CD4-positive, alpha-beta memory T cell (primary cell): ENCODE results near the gene ACP2. TPM values are rescaled to one million over a fixed set of nuclear protein-coding genes. Genes with fewer than 3 reads are reported as not detected.

Experiments used
- CTCF ChIA-PET: fragments of 350-600 bp; sonication (Branson Sonifier 250); formaldehyde crosslinking; loops from one replicate; lab custom pipeline; 2021; ENCODE audit warnings: inconsistent platforms; ENCODE audit not compliant: partially characterized antibody; lab: Charles Lee
- POLR2A ChIA-PET: fragments of 350-600 bp; sonication (Branson Sonifier 250); formaldehyde crosslinking; loops from one replicate; lab custom pipeline; 2021; ENCODE audit not compliant: partially characterized antibody; lab: Charles Lee
- DNase-seq, 5 donors: peaks; one replicate each; pipeline versions ENCODE4 v3.0.0 to v3.0.0-alpha.2; 2020 to 2022; ENCODE audit warnings: mixed read lengths in 1 of 5
- H3K27ac ChIP-seq: one replicate; pipeline ENCODE4 v1.7.0; 2013; ENCODE audit warnings: low read depth, low read length
- H3K27me3 ChIP-seq: 2 replicates; pipeline ENCODE4 v1.7.0; 2013; ENCODE audit warnings: mild to moderate bottlenecking, low read length, moderate library complexity; ENCODE audit not compliant: insufficient read depth
- H3K36me3 ChIP-seq: 2 replicates; pipeline ENCODE4 v1.7.0; 2013; ENCODE audit warnings: mild to moderate bottlenecking, low read length, moderate library complexity; ENCODE audit not compliant: insufficient read depth
- H3K4me1 ChIP-seq: 2 replicates; pipeline ENCODE4 v1.7.0; 2013; ENCODE audit warnings: mild to moderate bottlenecking, low read length, moderate library complexity; ENCODE audit not compliant: insufficient read depth
- H3K4me3 ChIP-seq, 2 donors: one replicate each; pipeline ENCODE4 v1.7.0; 2013; ENCODE audit warnings: low read length in 2 of 2, mild to moderate bottlenecking in 1 of 2
- H3K9me3 ChIP-seq, 2 donors: one replicate each; pipeline ENCODE4 v1.7.0; 2013; ENCODE audit warnings: low read length in 2 of 2, control low read depth in 1 of 2; ENCODE audit not compliant: control insufficient read depth in 1 of 2
- H3K27ac Mint-ChIP-seq, 7 donors: one replicate each; pipeline ENCODE4 v1.8.0; 2020 to 2021; ENCODE audit warnings: mixed read lengths in 7 of 7, mild to moderate bottlenecking in 6 of 7, inconsistent platforms in 3 of 7, moderate library complexity in 3 of 7
- H3K27me3 Mint-ChIP-seq, 2 donors: one replicate each; pipeline ENCODE4 v1.8.0; 2020 to 2021; ENCODE audit warnings: mixed read lengths in 2 of 2
- H3K36me3 Mint-ChIP-seq, 2 donors: one replicate each; pipeline ENCODE4 v1.8.0; 2020 to 2021; ENCODE audit warnings: mixed read lengths in 2 of 2, inconsistent platforms in 1 of 2, mild to moderate bottlenecking in 1 of 2
- H3K4me1 Mint-ChIP-seq, 4 donors: one replicate each; pipeline ENCODE4 v1.8.0; 2020 to 2021; ENCODE audit warnings: mixed read lengths in 4 of 4, mild to moderate bottlenecking in 1 of 4
- H3K4me3 Mint-ChIP-seq, 8 donors: one replicate each; pipeline ENCODE4 v1.8.0; 2020 to 2021; ENCODE audit warnings: mixed read lengths in 8 of 8, mild to moderate bottlenecking in 7 of 8, moderate library complexity in 6 of 8, inconsistent platforms in 3 of 8
- H3K9me3 Mint-ChIP-seq, 8 donors: one replicate each; pipeline ENCODE4 v1.8.0; 2020 to 2021; ENCODE audit warnings: mixed read lengths in 8 of 8, mild to moderate bottlenecking in 5 of 8, inconsistent platforms in 3 of 8, moderate library complexity in 1 of 8
- intact Hi-C: fragments of 100-400 bp; cut with micrococcal nuclease; formaldehyde crosslinking; loops from one replicate; pipeline ENCODE4 v1.15.1; 2023
- polyA plus RNA-seq, 2 donors: library from polyadenylated mRNA; unstranded; fragments of 300-500 nt; fragmentation: Illumina TruSeq; gene quantifications; one replicate each; pipeline ENCODE4 v1.2.3, GENCODE V29; 2021
- total RNA-seq, 2 experiments: library from RNA; stranded (reverse); gene quantifications; one replicate each; pipeline ENCODE4 v1.2.3, GENCODE V29; 2021

The ACP2 gene
- total RNA-seq: 10 to 100 TPM; 23.6 to 23.7 TPM
- 10 to 100 TPM; 11.4 to 19.0 TPM for polyA plus RNA-seq

GRCh38 chr11:47248664-47249377 is at the start of gene ACP2:
Gene ACP2, minus strand, starts transcription at chr11:47248814. Its CDS starts 25 bp downstream, at chr11:47248789.
- peak; percentile 87 to 90 (median 87) for DNase-seq
- H3K4me3 Mint-ChIP-seq: peak within 1 kb of the TSS; percentile 99 to 100 (median 99)
- no peaks in the 10 kb centered on the region for H3K9me3 Mint-ChIP-seq
- no peaks in the 10 kb centered on the region for H3K9me3 ChIP-seq
- POLR2A ChIA-PET: interaction anchor here (0.6 to 3.9 kb wide), 22 partner anchors 10 to 548 kb away, joined by 3 to 92 read pairs (median 6); partner anchors contain the start of genes ARFGAP2, ARHGAP1, DDB2 and KBTBD4
- peak within 1 kb of the TSS; percentile 91 to 99 (median 99) for H3K27ac Mint-ChIP-seq
- H3K4me1 Mint-ChIP-seq: peaks cover 12 to 29% (median 20%) of the 10 kb centered on the region in 4 donors
- H3K36me3 Mint-ChIP-seq: peaks cover 0 to 37% of the 10 kb centered on the region in 2 donors
- no peaks in the 10 kb centered on the region for H3K27me3 ChIP-seq
- CTCF ChIA-PET: interaction anchor here (0.7 to 4.7 kb wide), 14 partner anchors 10 to 313 kb away, joined by 3 to 28 read pairs (median 6); partner anchors contain the start of genes CSTPP1, DDB2 and NR1H3
- H3K4me3 ChIP-seq: peak within 1 kb of the TSS; percentile 89 to 94
- H3K36me3 ChIP-seq: peaks cover 19% of the 10 kb centered on the region
- intact Hi-C loops: loop anchor here (1.0 to 5.0 kb wide), 7 partner anchors 20 to 549 kb away; partner anchors contain the start of genes ARHGAP1, FNBP4, KBTBD4 and NDUFS3
- peak within 1 kb of the TSS; percentile 75 for H3K27ac ChIP-seq
- no peaks in the 10 kb centered on the region for H3K27me3 Mint-ChIP-seq
- H3K4me1 ChIP-seq: peaks cover 20% of the 10 kb centered on the region

- CTCF ChIA-PET: interaction anchor here (1.2 to 1.4 kb wide), 4 partner anchors 11 to 133 kb away, joined by 3 read pairs; no protein-coding TSS in a partner anchor
Observed at GRCh38 chr11:47296045-47296444, 47.4 kb upstream of the ACP2 start.

GRCh38 chr11:47295385-47295784 is 46.8 kb upstream of the ACP2 start:
- no peaks in the 10 kb centered on the region for H3K9me3 Mint-ChIP-seq
- Histone ChIP-seq H3K4me3 (no peak overlapping the region), H3K36me3 (peaks cover 75% of the 10 kb centered on the region), H3K27ac (no peak overlapping the region), H3K27me3 (no peaks in the 10 kb centered on the region), H3K4me1 (no peaks in the 10 kb centered on the region), H3K9me3 (no peaks in the 10 kb centered on the region)
- peak overlapping the region in 2 of 7 donors; percentile 32 to 37 for H3K27ac Mint-ChIP-seq
- no peaks in the 10 kb centered on the region for H3K4me1 Mint-ChIP-seq
- H3K27me3 Mint-ChIP-seq: no peaks in the 10 kb centered on the region
- DNase-seq: no peak
- intact Hi-C loops: no loop called here
- peaks cover 69 to 84% of the 10 kb centered on the region in 2 donors for H3K36me3 Mint-ChIP-seq
- ChIA-PET POLR2A (no interaction called here), CTCF (interaction anchor here (1.1 to 1.4 kb wide), 4 partner anchors 12 to 132 kb away, joined by 3 to 4 read pairs (median 3); no protein-coding TSS in a partner anchor)
- no peak overlapping the region for H3K4me3 Mint-ChIP-seq

More at GRCh38 chr11:47296045-47296444, 47.4 kb upstream of the ACP2 start:
- no peaks in the 10 kb centered on the region for H3K27me3 Mint-ChIP-seq
- H3K36me3 Mint-ChIP-seq: peaks cover 67 to 83% of the 10 kb centered on the region in 2 donors
- POLR2A ChIA-PET: no interaction called here
- H3K27me3 ChIP-seq: no peaks in the 10 kb centered on the region
- H3K27ac Mint-ChIP-seq: peak overlapping the region in 4 of 7 donors; percentile 37 to 78 (median 40)
- H3K9me3 ChIP-seq: no peaks in the 10 kb centered on the region
- no peaks in the 10 kb centered on the region for H3K4me1 Mint-ChIP-seq
- H3K27ac ChIP-seq: no peak overlapping the region
- H3K36me3 ChIP-seq: peaks cover 68% of the 10 kb centered on the region
- H3K4me3 Mint-ChIP-seq: no peak overlapping the region
- no peaks in the 10 kb centered on the region for H3K4me1 ChIP-seq
- no peaks in the 10 kb centered on the region for H3K9me3 Mint-ChIP-seq
- intact Hi-C loops: no loop called here
- no peak overlapping the region for H3K4me3 ChIP-seq
- no peak for DNase-seq

- Histone ChIP-seq H3K36me3 (peaks cover 81% of the 10 kb centered on the region), H3K27ac (no peak overlapping the region), H3K9me3 (no peaks in the 10 kb centered on the region), H3K4me3 (no peak overlapping the region), H3K4me1 (no peaks in the 10 kb centered on the region), H3K27me3 (no peaks in the 10 kb centered on the region)
- no peaks in the 10 kb centered on the region for H3K9me3 Mint-ChIP-seq
- peak overlapping the region in 3 of 7 donors; percentile 35 to 57 (median 43) for H3K27ac Mint-ChIP-seq
- POLR2A ChIA-PET: interaction anchor here (1.6 kb wide), 1 partner anchor 19 kb away, joined by 6 read pairs; no protein-coding TSS in a partner anchor
- H3K4me1 Mint-ChIP-seq: no peaks in the 10 kb centered on the region
- peaks cover 65 to 85% of the 10 kb centered on the region in 2 donors for H3K36me3 Mint-ChIP-seq
- intact Hi-C loops: no loop called here
- CTCF ChIA-PET: no interaction called here
- H3K27me3 Mint-ChIP-seq: no peaks in the 10 kb centered on the region
- no peak for DNase-seq
- H3K4me3 Mint-ChIP-seq: no peak overlapping the region
Observed at GRCh38 chr11:47289856-47290255, 41.2 kb upstream of the ACP2 start.

GRCh38 chr11:47288066-47288465 is 39.5 kb upstream of the ACP2 start:
- Histone ChIP-seq H3K27ac (no peak overlapping the region), H3K4me1 (no peaks in the 10 kb centered on the region), H3K27me3 (no peaks in the 10 kb centered on the region), H3K9me3 (no peaks in the 10 kb centered on the region), H3K36me3 (peaks cover 83% of the 10 kb centered on the region), H3K4me3 (no peak overlapping the region)
- H3K9me3 Mint-ChIP-seq: no peaks in the 10 kb centered on the region
- intact Hi-C loops: no loop called here
- no peak overlapping the region for H3K4me3 Mint-ChIP-seq
- H3K27me3 Mint-ChIP-seq: no peaks in the 10 kb centered on the region
- H3K4me1 Mint-ChIP-seq: no peaks in the 10 kb centered on the region
- ChIA-PET CTCF (no interaction called here), POLR2A (interaction anchor here (1.1 to 1.6 kb wide), 2 partner anchors 17 to 29 kb away, joined by 3 to 6 read pairs; no protein-coding TSS in a partner anchor)
- H3K36me3 Mint-ChIP-seq: peaks cover 75 to 88% of the 10 kb centered on the region in 2 donors
- H3K27ac Mint-ChIP-seq: peak overlapping the region in 1 of 7 donors; percentile 19
- DNase-seq: no peak

- no peak for DNase-seq
- ChIA-PET CTCF (no interaction called here), POLR2A (interaction anchor here (1.3 kb wide), 1 partner anchor 38 kb away, joined by 4 read pairs; the partner anchor contains the start of gene ACP2)
- peak overlapping the region in 3 of 7 donors; percentile 25 to 63 (median 46) for H3K27ac Mint-ChIP-seq
- Histone ChIP-seq H3K27me3 (no peaks in the 10 kb centered on the region), H3K9me3 (no peaks in the 10 kb centered on the region), H3K27ac (no peak overlapping the region), H3K4me3 (no peak overlapping the region), H3K4me1 (no peaks in the 10 kb centered on the region), H3K36me3 (peaks cover 80% of the 10 kb centered on the region)
- H3K4me1 Mint-ChIP-seq: peaks cover 0 to 1% (median 0%) of the 10 kb centered on the region in 4 donors
- no peaks in the 10 kb centered on the region for H3K27me3 Mint-ChIP-seq
- no peak overlapping the region for H3K4me3 Mint-ChIP-seq
- intact Hi-C loops: no loop called here
- H3K36me3 Mint-ChIP-seq: peaks cover 70 to 84% of the 10 kb centered on the region in 2 donors
- no peaks in the 10 kb centered on the region for H3K9me3 Mint-ChIP-seq
Observed at GRCh38 chr11:47285969-47286770, 37.6 kb upstream of the ACP2 start.
